NCI-H1105 treated with DMSO at 0.1 percent for 48 hours (cell line): ENCODE data around the gene COMP.
A peak's percentile ranks its signal among the peaks of the same experiment; 100 is the strongest.

Experiments used
- DNase-seq: peaks from one replicate; lab custom pipeline; 2025; lab: John Stamatoyannopoulos, UW

Gene COMP

GRCh38 chr19:18803550-18804138, 12.5 kb upstream of the COMP start:
- DNase-seq, result no peak

GRCh38 chr19:18802354-18802753, 11.2 kb upstream of the COMP start:
- DNase-seq, result no peak

- DNase-seq, result no peak
These were observed 9.5 kb upstream of the COMP start for GRCh38 chr19:18800636-18801035.

GRCh38 chr19:18800079-18800478, 9.0 kb upstream of the COMP start:
- no peak for DNase-seq

GRCh38 chr19:18799389-18799970, 8.4 kb upstream of the COMP start:
- DNase-seq, result no peak

GRCh38 chr19:18798384-18799352, 7.6 kb upstream of the COMP start:
- no peak for DNase-seq

GRCh38 chr19:18796239-18796638, 5.1 kb upstream of the COMP start:
- no peak for DNase-seq

GRCh38 chr19:18795540-18795939, 4.4 kb upstream of the COMP start:
- DNase-seq, result no peak

GRCh38 chr19:18794692-18795091, 3.6 kb upstream of the COMP start:
- DNase-seq, result no peak

GRCh38 chr19:18794029-18794313, 2.9 kb upstream of the COMP start:
- DNase-seq, result no peak

- no peak for DNase-seq
These were observed 2.3 kb upstream of the COMP start for GRCh38 chr19:18793144-18794028.

- DNase-seq, result no peak
These were observed 1.6 kb upstream of the COMP start for GRCh38 chr19:18792661-18793060.

GRCh38 chr19:18791315-18791678, 192 bp upstream of the COMP start:
- DNase-seq, result no peak

- DNase-seq, result peak; percentile 39
These were observed 1.1 kb downstream of the COMP start for GRCh38 chr19:18789883-18790565.

- no peak for DNase-seq
These were observed 1.7 kb downstream of the COMP start for GRCh38 chr19:18789422-18789869.

- no peak for DNase-seq
These were observed 2.3 kb downstream of the COMP start for GRCh38 chr19:18788529-18789421.

GRCh38 chr19:18785179-18786124, 5.7 kb downstream of the COMP start:
- peak; percentile 60 for DNase-seq

- no peak for DNase-seq
These were observed 6.4 kb downstream of the COMP start for GRCh38 chr19:18784786-18785120.

- no peak for DNase-seq
These were observed 6.9 kb downstream of the COMP start for GRCh38 chr19:18783958-18784785.
